Large intestine (tissue), 3 donors: ENCODE data around the gene CHERP. TPM values are rescaled to one million over a fixed set of nuclear protein-coding genes. Genes with fewer than 3 reads are reported as not detected.

Experiments
- DNase-seq, 2 donors: peaks; one replicate each; pipeline versions ENCODE4 v3.0.0 to v3.0.0-alpha.2; 2013
- H3K27ac ChIP-seq: one replicate; pipeline ENCODE4 v1.5.1; 2013; ENCODE audit warnings: low read length
- H3K27me3 ChIP-seq: 2 replicates; pipeline ENCODE4 v1.6.1; 2013; ENCODE audit warnings: low read length; ENCODE audit not compliant: control insufficient read depth, insufficient read depth
- H3K36me3 ChIP-seq: 2 replicates; pipeline ENCODE4 v1.6.1; 2013; ENCODE audit warnings: low read length; ENCODE audit not compliant: control insufficient read depth, insufficient read depth
- H3K4me1 ChIP-seq: one replicate; pipeline ENCODE4 v1.6.1; 2013; ENCODE audit warnings: low read length; ENCODE audit not compliant: control insufficient read depth, insufficient read depth
- H3K4me3 ChIP-seq: one replicate; pipeline ENCODE4 v1.5.1; 2013; ENCODE audit warnings: low read length
- H3K9me3 ChIP-seq: one replicate; pipeline ENCODE4 v1.6.1; 2013; ENCODE audit warnings: mild to moderate bottlenecking, low read depth, low read length, moderate library complexity; ENCODE audit not compliant: control insufficient read depth
- WGBS: methylation state at CpG from one replicate; pipeline ENCODE4 v1.1.5; 2013; ENCODE audit warnings: low lambda C conversion rate; ENCODE audit not compliant: insufficient coverage; 5-methylcytosine and 5-hydroxymethylcytosine counted together
- polyA plus RNA-seq: library from polyadenylated mRNA; unstranded; fragments of 120-200 nt; gene quantifications from one replicate; pipeline ENCODE4 v1.2.1, GENCODE V29; 2013

CHERP gene
- polyA plus RNA-seq, 1 donor = 45.7 TPM

GRCh38 chr19:16527334-16527935 is 14.8 kb downstream of the CHERP start:
- Histone ChIP-seq H3K36me3 (peaks cover 91% of the 10 kb centered on the region), H3K27me3 (no peaks in the 10 kb centered on the region)

DNA sequence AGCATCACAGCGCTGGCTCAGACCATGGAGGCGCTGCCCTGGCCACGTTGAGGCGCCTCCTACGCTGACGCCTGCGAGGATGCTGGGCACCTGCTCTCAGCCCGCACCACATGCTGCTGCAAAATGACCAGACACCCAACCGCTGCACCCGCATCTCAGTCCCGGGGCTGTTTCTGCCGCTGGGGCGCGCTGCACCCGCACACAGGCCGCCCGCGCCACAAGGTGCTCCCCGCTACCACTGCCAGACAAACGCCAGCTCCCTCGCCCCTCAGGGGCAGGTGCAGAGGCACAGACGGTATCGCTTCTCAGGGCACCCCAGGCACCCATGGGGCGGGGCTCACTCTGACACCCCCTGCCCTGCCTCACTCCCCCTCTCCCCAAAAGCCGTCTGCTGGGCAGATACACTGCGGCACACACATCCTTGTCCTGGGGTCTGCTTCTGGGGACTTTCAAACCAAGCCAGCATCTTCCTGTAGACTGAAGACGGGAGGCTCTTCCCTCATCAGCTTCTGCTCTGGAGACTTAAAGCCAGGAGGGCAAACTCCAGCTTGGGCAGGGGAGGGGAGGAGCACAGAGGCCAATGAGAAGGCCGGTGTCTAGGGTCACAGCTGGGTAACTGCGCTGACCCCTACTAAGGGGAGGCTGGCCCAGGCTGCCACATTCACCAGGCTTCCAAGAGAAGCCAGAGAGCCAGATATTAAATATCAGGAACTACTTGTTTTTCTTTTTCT is 16.3 kb downstream of the CHERP start:
- Histone ChIP-seq H3K4me3 (no peak overlapping the region), H3K4me1 (no peaks in the 10 kb centered on the region), H3K36me3 (peaks cover 88% of the 10 kb centered on the region), H3K27ac (no peak overlapping the region), H3K27me3 (no peaks in the 10 kb centered on the region), H3K9me3 (no peaks in the 10 kb centered on the region)
- WGBS = no CpG with 5 or more reads among the region's 29 CpGs
- no peak for DNase-seq

More at GRCh38 chr19:16527334-16527935, 14.8 kb downstream of the CHERP start:
- Histone ChIP-seq H3K9me3 (no peaks in the 10 kb centered on the region), H3K4me3 (no peak overlapping the region), H3K27ac (no peak overlapping the region), H3K4me1 (no peaks in the 10 kb centered on the region)
- no peak for DNase-seq
- WGBS = no CpG with 5 or more reads among the region's 14 CpGs

GRCh38 chr19:16524991-16525734 is 17.1 kb downstream of the CHERP start:
- Histone ChIP-seq H3K36me3 (peaks cover 88% of the 10 kb centered on the region), H3K4me1 (no peaks in the 10 kb centered on the region), H3K4me3 (no peak overlapping the region), H3K27ac (no peak overlapping the region), H3K9me3 (no peaks in the 10 kb centered on the region), H3K27me3 (no peaks in the 10 kb centered on the region)
- WGBS = no CpG with 5 or more reads among the region's 54 CpGs
- no peak for DNase-seq

- no peaks in the 10 kb centered on the region for H3K4me1 ChIP-seq
- no peak overlapping the region for H3K27ac ChIP-seq
- H3K36me3 ChIP-seq = peaks cover 91% of the 10 kb centered on the region
- no peak for DNase-seq
- H3K27me3 ChIP-seq = no peaks in the 10 kb centered on the region
- H3K4me3 ChIP-seq = no peak overlapping the region
- peaks cover 4% of the 10 kb centered on the region for H3K9me3 ChIP-seq
- WGBS = no CpG with 5 or more reads among the region's 25 CpGs
Observed at GRCh38 chr19:16522559-16523377, 19.5 kb downstream of the CHERP start.

DNA sequence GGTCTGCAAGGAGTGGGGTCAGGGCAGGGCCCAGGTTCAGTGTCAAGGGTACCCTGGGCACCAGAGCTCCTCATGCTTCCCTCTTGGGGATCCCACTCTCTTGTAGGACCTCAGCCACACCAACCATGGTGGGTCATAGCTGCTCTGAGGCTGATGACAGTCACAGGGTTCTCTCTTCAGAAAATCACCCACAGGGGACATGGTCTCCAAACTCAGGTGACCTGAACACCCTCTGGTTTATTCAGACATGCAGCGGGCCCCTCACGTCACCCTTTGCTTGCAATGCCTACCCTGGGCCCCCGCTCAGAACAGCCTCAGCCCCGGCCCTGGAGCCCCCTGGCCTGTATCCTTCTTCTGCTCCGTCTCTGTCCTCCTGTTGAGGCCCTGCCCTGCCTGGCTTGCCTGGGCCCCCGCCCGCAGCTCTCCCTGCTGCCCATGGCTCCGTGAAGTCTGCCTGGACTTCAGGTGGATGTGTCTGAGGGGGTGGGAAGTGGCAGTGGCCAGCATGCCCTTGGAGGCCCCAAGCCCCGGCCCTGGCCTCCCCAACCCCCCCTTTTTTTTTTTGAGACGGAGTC is 20.4 kb downstream of the CHERP start:
- Histone ChIP-seq H3K9me3 (peaks cover 4% of the 10 kb centered on the region), H3K27ac (no peak overlapping the region), H3K4me3 (no peak overlapping the region), H3K27me3 (no peaks in the 10 kb centered on the region), H3K4me1 (no peaks in the 10 kb centered on the region), H3K36me3 (peaks cover 91% of the 10 kb centered on the region)
- WGBS = no CpG with 5 or more reads among the region's 10 CpGs
- no peak for DNase-seq

GRCh38 chr19:16520986-16521624 is 21.1 kb downstream of the CHERP start:
- peaks cover 87% of the 10 kb centered on the region for H3K36me3 ChIP-seq
- no peaks in the 10 kb centered on the region for H3K4me1 ChIP-seq
- no peak overlapping the region for H3K27ac ChIP-seq
- H3K9me3 ChIP-seq = peaks cover 4% of the 10 kb centered on the region
- H3K4me3 ChIP-seq = no peak overlapping the region
- H3K27me3 ChIP-seq = no peaks in the 10 kb centered on the region
- no CpG with 5 or more reads among the region's 18 CpGs for WGBS
- DNase-seq = no peak

GRCh38 chr19:16520074-16520973 is 21.9 kb downstream of the CHERP start:
- Histone ChIP-seq H3K9me3 (peaks cover 4% of the 10 kb centered on the region), H3K27ac (no peak overlapping the region), H3K4me1 (no peaks in the 10 kb centered on the region), H3K27me3 (no peaks in the 10 kb centered on the region), H3K4me3 (no peak overlapping the region), H3K36me3 (peaks cover 79% of the 10 kb centered on the region)
- DNase-seq = no peak
- whole genome bisulfite sequencing = no CpG with 5 or more reads among the region's 45 CpGs

GRCh38 chr19:16519230-16519687 is 23.0 kb downstream of the CHERP start:
- Histone ChIP-seq H3K27ac (no peak overlapping the region), H3K27me3 (no peaks in the 10 kb centered on the region), H3K36me3 (peaks cover 73% of the 10 kb centered on the region), H3K9me3 (peaks cover 4% of the 10 kb centered on the region), H3K4me3 (no peak overlapping the region), H3K4me1 (no peaks in the 10 kb centered on the region)
- WGBS = no CpG with 5 or more reads among the region's 24 CpGs
- DNase-seq = no peak
